Measurements from ENCODE around the gene VARS2. TPM values are rescaled to one million over a fixed set of nuclear protein-coding genes. Genes with fewer than 3 reads are reported as not detected.

Gene VARS2
- total RNA-seq, result 33.0 TPM

GRCh38 chr6:30914076-30914853 is at the start of gene VARS2:
VARS2 (plus strand) TSS chr6:30914238; CDS start chr6:30914837, 599 bp downstream.

DNA sequence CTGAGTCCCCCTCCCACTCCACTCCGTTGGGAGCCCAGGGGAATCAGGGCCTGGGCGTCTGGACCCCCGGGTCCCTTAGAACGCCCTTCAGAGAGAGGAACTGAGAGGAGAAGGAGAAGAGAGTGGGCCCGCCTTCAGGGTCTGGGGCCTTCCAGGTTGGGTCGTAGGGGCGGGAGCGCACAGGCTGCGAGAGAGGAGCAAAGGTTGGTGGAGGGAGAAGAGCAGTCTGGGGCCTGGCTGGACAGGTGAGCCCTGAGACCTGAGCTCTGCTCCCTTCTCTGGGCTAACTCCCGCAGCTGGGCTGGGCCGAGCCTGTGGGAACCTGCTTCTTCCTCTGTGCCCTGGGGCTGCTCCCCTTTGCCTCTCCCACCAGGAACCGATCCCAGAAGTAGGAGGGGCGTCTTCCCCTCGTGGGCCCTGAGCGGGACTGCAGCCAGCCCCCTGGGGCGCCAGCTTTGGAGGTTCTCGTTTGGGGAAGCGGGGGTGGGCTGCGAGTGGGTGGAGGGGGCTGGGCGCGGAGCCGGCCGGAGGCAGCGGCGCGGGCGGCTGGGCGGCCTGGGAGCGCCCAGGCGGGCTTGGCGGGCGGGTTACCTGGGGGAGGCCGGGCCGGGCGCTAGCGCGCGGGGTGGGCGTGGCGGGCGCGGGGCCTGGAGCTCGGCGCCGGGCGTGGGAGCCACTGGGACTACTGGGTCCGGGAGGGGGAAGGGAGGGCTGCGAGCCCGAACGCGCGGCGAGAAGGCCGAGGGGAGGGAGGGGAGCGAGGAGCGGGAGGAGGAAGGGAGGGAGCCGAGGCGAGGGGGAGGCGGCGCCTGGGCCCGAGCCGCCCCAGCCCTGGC is 30.1 kb upstream of the VARS2 start, which contains the start of gene DDR1:
Gene DDR1, plus strand, starts transcription at position 835 of the 836 bp plus-strand sequence. CDS start 4,211 bp downstream, outside the sequence.

GRCh38 chr6:30907758-30908591 is 6.1 kb upstream of the VARS2 start, which contains the start of gene GTF2H4:
GTF2H4 (plus strand) TSS chr6:30908207.

GRCh38 chr6:30931969-30932645 is 18.1 kb downstream of the VARS2 start, which contains the start of gene SFTA2:
SFTA2 (minus strand) TSS chr6:30932170; CDS start chr6:30932096, 74 bp downstream.

DNA sequence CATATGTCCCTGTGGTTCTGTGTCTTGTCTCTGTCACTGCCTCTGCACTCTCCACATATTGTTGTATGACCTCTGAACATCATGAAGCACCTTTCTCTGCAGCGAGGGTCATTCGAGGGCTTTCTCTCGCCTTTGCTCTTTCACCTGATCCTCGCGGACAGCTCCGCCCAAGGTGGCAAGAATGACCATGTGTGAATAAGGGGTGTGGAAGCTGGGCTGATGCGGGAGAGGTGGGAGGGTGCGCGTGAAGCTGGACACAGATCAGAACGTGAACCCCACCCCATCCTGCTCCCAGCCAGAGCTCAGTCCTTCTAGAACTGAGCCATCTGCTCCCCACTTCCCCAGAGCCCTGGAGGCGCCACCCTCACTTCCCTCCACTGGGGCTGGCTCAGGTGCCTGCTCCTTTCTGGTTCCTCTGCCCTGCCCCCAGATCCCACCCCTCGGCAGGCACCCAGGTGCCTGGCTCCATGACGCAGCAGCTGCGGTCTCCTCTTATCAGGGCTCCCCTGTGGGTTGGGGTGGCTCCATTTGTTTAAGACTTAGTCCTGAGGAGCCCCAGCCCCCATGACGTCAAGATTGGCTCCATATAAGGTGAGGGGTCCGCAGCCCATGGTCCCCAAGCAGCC is 26.4 kb downstream of the VARS2 start, which contains the start of gene MUCL3:
Gene MUCL3, plus strand, starts transcription at position 613 of the 626 bp plus-strand sequence. CDS start 27 bp downstream, outside the sequence.

Small RNAs within 50 kb of the gene (small RNA-seq; reads per million reads assigned to genes)
- gene RF00019, result not detected

Other genes with a start within 250 kb of the VARS2 start
- 21.7 TPM for gene DHX16, start 241.2 kb upstream of the VARS2 start, total RNA-seq
- gene PPP1R18, start 227.6 kb upstream of the VARS2 start, total RNA-seq, result 26.8 TPM
- gene NRM, start 223.3 kb upstream of the VARS2 start, total RNA-seq, result 2.1 TPM
- 6.5 TPM for gene MDC1, start 197.0 kb upstream of the VARS2 start, total RNA-seq
- 1,178 TPM for gene TUBB, start 193.9 kb upstream of the VARS2 start, total RNA-seq
- 62.5 TPM for gene FLOT1, start 171.6 kb upstream of the VARS2 start, total RNA-seq
- 3.5 TPM for gene IER3, start 169.7 kb upstream of the VARS2 start, total RNA-seq
- gene DDR1, start 29.7 kb upstream of the VARS2 start, total RNA-seq, result 164 TPM
- 26.5 TPM for gene GTF2H4, start 6.0 kb upstream of the VARS2 start, total RNA-seq
- not detected for gene SFTA2, start 17.9 kb downstream of the VARS2 start, total RNA-seq
- gene MUCL3, start 26.7 kb downstream of the VARS2 start, total RNA-seq, result not detected
- not detected for gene MUC21, start 69.5 kb downstream of the VARS2 start, total RNA-seq
- not detected for gene MUC22, start 96.2 kb downstream of the VARS2 start, total RNA-seq
- not detected for gene C6orf15, start 198.3 kb downstream of the VARS2 start, total RNA-seq
- not detected for gene PSORS1C1, start 200.6 kb downstream of the VARS2 start, total RNA-seq
- gene CDSN, start 206.2 kb downstream of the VARS2 start, total RNA-seq, result not detected
- not detected for gene PSORS1C2, start 224.8 kb downstream of the VARS2 start, total RNA-seq
- gene CCHCR1, start 243.6 kb downstream of the VARS2 start, total RNA-seq, result 13.4 TPM
- gene TCF19, start 244.4 kb downstream of the VARS2 start, total RNA-seq, result 6.7 TPM

Data from diencephalon (tissue), 1 donor.